Small intestine (tissue), 7 donors: ENCODE results near the gene COL25A1. TPM values are rescaled to one million over a fixed set of nuclear protein-coding genes. Genes with fewer than 3 reads are reported as not detected.

Experiments used
- DNase-seq, 2 donors: peaks; one replicate each; pipeline versions ENCODE4 v3.0.0 to v3.0.0-alpha.2; 2013
- FAIRE-seq: peaks from 2 replicates; lab custom pipeline; 2012; peaks lifted over from hg19 to GRCh38; lab: Jason Lieb, UNC
- H3K27ac ChIP-seq, 3 donors: one replicate each; pipeline ENCODE4 v1.5.1; 2013; ENCODE audit warnings: low read length in 2 of 3, mild to moderate bottlenecking in 2 of 3, control low read depth in 1 of 3, inconsistent platforms in 1 of 3, low read depth in 1 of 3, moderate library complexity in 1 of 3
- H3K27me3 ChIP-seq, 3 donors: one replicate each; pipeline ENCODE4 v1.6.1; 2013; ENCODE audit warnings: low read length in 3 of 3, inconsistent platforms in 1 of 3; ENCODE audit not compliant: control insufficient read depth in 3 of 3, insufficient read depth in 3 of 3
- H3K36me3 ChIP-seq, 3 donors: one replicate each; pipeline ENCODE4 v1.6.1; 2013; ENCODE audit warnings: low read length in 3 of 3, inconsistent platforms in 1 of 3, low read depth in 1 of 3, mild to moderate bottlenecking in 1 of 3, moderate library complexity in 1 of 3; ENCODE audit not compliant: control insufficient read depth in 3 of 3, insufficient read depth in 2 of 3
- H3K4me1 ChIP-seq, 3 donors: one replicate each; pipeline ENCODE4 v1.6.1; 2013; ENCODE audit warnings: low read length in 2 of 3, inconsistent platforms in 1 of 3, low read depth in 1 of 3, mild to moderate bottlenecking in 1 of 3, moderate library complexity in 1 of 3; ENCODE audit not compliant: control insufficient read depth in 3 of 3, insufficient read depth in 2 of 3
- H3K4me3 ChIP-seq, 3 donors: one replicate each; pipeline ENCODE4 v1.5.1; 2013; ENCODE audit warnings: low read length in 3 of 3, control low read depth in 1 of 3, inconsistent platforms in 1 of 3, low read depth in 1 of 3, mild to moderate bottlenecking in 1 of 3, moderate library complexity in 1 of 3
- H3K9me3 ChIP-seq, 2 donors: one replicate each; pipeline ENCODE4 v1.6.1; 2013; ENCODE audit warnings: low read depth in 1 of 2, low read length in 1 of 2; ENCODE audit not compliant: control insufficient read depth in 2 of 2, insufficient read depth in 1 of 2
- WGBS, 3 donors: extraction: QIAGEN DNeasy Blood & Tissue Kit; methylation state at CpG; one replicate each; pipeline ENCODE4 v1.1.7; 2013; 5-methylcytosine and 5-hydroxymethylcytosine counted together
- polyA plus RNA-seq, 4 donors: library from polyadenylated mRNA; stranded (reverse) in 3 of 4; unstranded in 1 of 4; fragments of 200-250 nt in 3 of 4; fragments of 120-200 nt in 1 of 4; gene quantifications; one replicate each; pipeline versions ENCODE4 v1.2.1 to v1.2.3, GENCODE V29; 2013
- donor health status: healthy with polysubstance abuse.
- donor health status: control.
- donor health status: control.
- donor health status: Bipolar disorder and iron deficiency.
- donor health status: healthy.

COL25A1 gene
- polyA plus RNA-seq, 4 donors = 0.24 to 6.2 (median 2.5) TPM

DNA sequence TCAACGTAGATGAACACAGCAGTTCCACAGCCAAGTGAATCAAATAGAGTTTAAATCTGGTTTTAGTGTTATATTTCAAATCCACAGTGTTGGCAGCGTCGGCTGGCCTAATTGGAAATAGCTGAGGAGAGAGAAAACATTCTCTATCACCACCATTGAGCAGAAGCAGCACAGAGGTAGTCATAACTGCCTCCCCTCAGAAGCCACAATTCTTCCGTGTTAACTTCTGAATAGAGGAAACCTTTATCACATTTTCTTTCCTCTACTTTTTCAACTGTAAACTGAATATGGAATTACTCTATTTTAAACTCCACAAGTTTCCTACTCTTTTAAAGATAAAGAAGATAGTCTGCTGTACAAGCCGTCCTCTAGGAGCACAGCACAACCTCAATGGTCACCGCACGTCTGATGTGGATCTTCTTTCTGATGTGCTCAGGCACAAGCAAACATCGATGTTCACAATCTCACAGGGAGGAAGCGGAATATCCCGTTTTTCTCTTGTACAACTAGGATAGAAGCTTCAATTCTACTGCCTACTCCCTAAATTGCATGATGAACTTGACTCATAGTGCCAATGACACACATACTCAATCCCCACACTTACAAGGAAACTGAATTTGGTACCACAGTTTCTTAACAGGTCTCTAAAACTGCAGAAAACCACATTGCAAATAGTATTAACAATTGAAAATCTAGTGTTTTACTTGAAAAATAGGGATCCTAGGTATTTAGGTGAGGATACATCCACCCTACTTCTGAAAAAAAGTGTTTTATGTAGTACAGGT lies 321.8 kb downstream of the COL25A1 start:
- 89 to 94% (median 90%) methylated on average over 10 of the region's 10 CpGs for WGBS, 3 donors
- Histone ChIP-seq H3K36me3 (no peaks in the 10 kb centered on the region), H3K4me3 (no peak overlapping the region), H3K27ac (no peak overlapping the region), H3K9me3 (no peaks in the 10 kb centered on the region), H3K4me1 (peaks cover 0 to 5% (median 0%) of the 10 kb centered on the region in 3 donors), H3K27me3 (no peaks in the 10 kb centered on the region)
- FAIRE-seq = no peak
- no peak for DNase-seq

DNA sequence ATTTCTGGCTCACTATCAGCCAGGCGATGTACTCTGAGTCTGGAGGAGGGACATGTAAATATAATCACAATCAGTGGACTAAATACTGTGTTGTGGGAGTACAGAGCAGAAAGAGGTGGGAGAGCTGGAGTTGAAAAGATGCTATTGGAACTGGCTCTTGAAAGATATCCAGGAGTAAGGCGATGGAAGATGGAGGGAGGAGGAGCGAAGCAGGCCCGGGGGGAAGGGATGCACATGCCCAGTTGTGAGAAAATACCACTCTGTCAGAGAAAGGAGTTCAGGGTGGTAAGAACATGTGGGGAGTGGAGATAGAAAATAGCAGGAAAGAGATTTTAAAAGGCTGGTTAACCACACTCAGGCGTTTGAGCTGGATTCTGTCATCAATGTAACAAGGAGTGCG lies 322.7 kb downstream of the COL25A1 start:
- Histone ChIP-seq H3K27me3 (no peaks in the 10 kb centered on the region), H3K4me3 (no peak overlapping the region), H3K27ac (no peak overlapping the region), H3K36me3 (no peaks in the 10 kb centered on the region), H3K4me1 (peaks cover 0 to 5% (median 0%) of the 10 kb centered on the region in 3 donors), H3K9me3 (no peaks in the 10 kb centered on the region)
- DNase-seq = no peak
- WGBS, 3 donors = 84 to 89% (median 84%) methylated on average over 6 of the region's 6 CpGs
- FAIRE-seq = no peak

DNA sequence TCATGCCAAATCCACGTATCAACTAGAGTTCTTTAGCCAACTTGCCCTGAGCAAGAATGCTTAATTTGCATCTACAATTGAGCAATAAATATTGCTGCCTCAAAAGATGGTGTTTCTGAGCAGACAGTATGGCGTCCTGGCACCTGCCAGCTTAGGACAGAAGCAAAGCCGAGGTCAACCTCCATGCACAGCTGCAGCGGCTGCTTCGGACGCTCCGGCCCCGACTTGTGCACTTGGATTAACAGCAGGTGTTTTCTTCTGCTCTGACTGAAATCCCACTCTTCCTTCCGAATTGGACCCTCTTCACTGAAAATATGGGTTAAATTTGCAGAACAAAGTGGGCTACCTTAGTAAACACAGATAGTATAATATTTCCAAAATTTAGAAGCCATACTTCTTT lies 324.4 kb downstream of the COL25A1 start:
- FAIRE-seq (no peak), DNase-seq (no peak)
- Histone ChIP-seq H3K4me3 (no peak overlapping the region), H3K4me1 (peaks cover 0 to 5% (median 0%) of the 10 kb centered on the region in 3 donors), H3K27me3 (no peaks in the 10 kb centered on the region), H3K9me3 (no peaks in the 10 kb centered on the region), H3K36me3 (no peaks in the 10 kb centered on the region), H3K27ac (no peak overlapping the region)
- WGBS, 3 donors = 90 to 93% (median 90%) methylated on average over 9 of the region's 9 CpGs

DNA sequence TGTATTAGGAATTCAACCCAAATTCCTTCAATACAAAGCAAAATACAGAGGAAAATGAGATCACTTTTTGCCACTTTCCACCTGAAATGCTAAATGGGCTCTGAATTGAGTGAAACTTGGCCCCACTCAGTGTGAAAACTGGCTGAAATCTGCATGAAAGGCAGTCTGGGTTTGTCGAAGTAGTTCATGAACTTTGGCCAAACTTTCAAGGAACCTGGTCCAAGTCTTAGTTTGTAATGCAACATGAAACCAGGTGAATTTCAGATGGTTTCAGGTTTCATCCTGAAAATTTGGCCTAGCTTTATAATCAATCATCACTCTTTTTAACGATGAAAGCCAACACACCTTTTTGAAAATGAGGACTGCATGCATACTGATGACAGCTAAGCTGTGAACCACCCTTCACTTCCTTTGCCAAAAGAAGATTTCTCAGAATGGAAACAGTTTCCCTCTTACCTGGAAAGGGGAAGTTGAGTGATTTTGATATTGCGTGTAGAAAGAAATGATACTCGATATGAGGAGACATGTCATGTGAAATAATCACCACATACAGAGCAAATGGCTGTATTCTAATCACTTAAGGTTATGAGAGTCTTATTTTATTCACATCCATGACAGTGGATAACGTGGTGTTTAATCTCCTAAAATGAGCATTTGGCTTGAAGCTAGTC lies 329.7 kb downstream of the COL25A1 start:
- H3K4me1 ChIP-seq = no peaks in the 10 kb centered on the region
- H3K9me3 ChIP-seq = no peaks in the 10 kb centered on the region
- no peaks in the 10 kb centered on the region for H3K36me3 ChIP-seq
- FAIRE-seq (no peak), DNase-seq (no peak)
- no peak overlapping the region for H3K27ac ChIP-seq
- H3K27me3 ChIP-seq = no peaks in the 10 kb centered on the region
- no peak overlapping the region for H3K4me3 ChIP-seq
- 61 to 72% (median 63%) methylated on average over 5 of the region's 5 CpGs for WGBS, 3 donors

DNA sequence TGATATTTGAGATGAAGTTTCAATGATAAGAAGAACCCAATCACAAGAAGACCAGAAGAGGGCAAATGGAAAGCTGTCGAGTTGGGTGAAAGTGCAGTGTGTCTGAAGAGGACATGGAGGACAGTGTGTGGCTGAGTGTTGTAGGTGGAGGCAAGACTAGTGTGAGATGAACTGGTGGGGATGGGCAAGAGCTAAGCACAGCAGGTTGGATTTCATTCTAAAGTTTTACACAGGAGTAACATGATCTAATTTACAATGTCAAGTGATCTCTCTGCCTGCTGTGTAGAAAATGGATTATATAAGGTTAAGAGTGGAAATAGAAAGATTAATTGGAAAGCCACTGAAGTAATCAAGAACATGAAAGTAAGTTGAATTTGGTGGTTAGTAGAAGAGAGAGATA lies 331.0 kb downstream of the COL25A1 start:
- Histone ChIP-seq H3K4me3 (no peak overlapping the region), H3K9me3 (no peaks in the 10 kb centered on the region), H3K27ac (no peak overlapping the region), H3K27me3 (no peaks in the 10 kb centered on the region), H3K4me1 (no peaks in the 10 kb centered on the region), H3K36me3 (no peaks in the 10 kb centered on the region)
- WGBS, 3 donors = 0% methylated on average over 1 of the region's 1 CpG
- DNase-seq (no peak), FAIRE-seq (no peak)

DNA sequence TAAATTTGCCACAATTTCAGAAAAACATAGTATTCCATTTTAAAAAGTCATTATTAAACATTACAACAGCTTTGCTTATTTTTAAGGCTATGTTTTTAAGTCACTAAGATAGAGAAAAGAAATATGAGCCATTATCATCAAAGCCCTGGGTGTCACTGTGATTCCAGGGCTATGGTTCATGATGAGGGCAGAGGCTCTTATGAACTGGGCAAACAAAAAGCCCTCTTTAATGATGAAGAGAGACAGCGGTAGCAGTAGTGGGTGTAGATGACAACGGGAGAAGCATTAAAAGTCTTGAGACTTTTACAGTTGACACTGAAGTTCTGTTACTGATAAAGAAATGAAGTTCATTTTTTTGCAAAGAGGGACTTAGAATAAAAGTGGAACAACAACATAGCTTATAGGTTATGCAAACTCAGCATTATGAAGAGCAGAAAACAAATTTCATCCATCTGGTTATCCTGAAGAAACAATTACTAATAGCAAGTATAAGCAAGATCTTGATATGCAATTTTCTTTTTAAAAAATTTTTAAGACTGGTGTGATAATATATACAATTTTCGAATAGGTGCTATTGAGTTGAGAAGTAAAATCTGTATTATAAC lies 336.9 kb downstream of the COL25A1 start:
- no peak for FAIRE-seq
- Histone ChIP-seq H3K9me3 (no peaks in the 10 kb centered on the region), H3K27ac (no peak overlapping the region)

DNA sequence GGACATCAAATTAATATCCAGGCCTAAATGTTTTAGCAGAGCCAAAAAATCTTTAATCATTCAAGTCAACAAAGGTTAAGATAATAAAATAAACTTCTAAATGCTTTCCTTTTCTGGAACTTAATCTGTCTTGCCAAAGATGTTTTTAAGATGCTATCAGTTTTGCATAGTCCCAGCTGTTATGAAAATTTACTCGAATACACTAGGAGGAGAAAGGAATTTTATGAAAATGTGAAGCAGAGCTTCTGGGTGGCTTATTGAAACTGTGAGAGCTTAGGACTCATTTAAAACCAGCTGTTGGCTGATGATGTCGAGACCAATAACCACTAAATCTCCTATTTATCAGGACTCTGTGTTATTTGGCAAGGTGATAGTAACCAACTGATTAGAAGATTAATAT lies 337.4 kb downstream of the COL25A1 start:
- 17 to 30% (median 22%) methylated on average over 2 of the region's 2 CpGs for WGBS, 3 donors
- no peak overlapping the region for H3K4me3 ChIP-seq
- no peaks in the 10 kb centered on the region for H3K36me3 ChIP-seq
- H3K9me3 ChIP-seq = no peaks in the 10 kb centered on the region
- no peak for FAIRE-seq
- DNase-seq = no peak
- no peaks in the 10 kb centered on the region for H3K4me1 ChIP-seq
- no peaks in the 10 kb centered on the region for H3K27me3 ChIP-seq
- H3K27ac ChIP-seq = no peak overlapping the region

More for the DNA sequence above, 336.9 kb downstream of the COL25A1 start:
- Histone ChIP-seq H3K4me1 (no peaks in the 10 kb centered on the region), H3K36me3 (no peaks in the 10 kb centered on the region), H3K27me3 (no peaks in the 10 kb centered on the region), H3K4me3 (no peak overlapping the region)
- DNase-seq = no peak
- 40 to 54% (median 46%) methylated on average over 3 of the region's 3 CpGs for WGBS, 3 donors

DNA sequence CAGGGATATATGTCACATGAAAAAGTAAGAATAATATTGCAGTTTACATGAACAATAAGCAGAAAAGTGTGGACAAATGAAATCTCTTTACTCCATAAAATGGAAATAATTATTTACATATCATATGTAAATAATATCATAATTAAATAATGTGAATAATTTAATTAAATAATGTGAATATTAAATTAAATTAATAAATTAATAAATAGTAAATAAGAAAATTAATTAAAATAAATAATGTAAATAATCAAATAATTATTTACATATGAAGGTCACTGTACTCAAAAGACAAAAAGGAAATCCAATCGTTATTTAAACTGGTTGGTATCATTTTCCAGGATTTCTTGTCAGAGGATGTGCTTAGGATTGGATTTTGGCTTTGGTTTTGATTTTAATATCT lies 338.5 kb downstream of the COL25A1 start:
- no peaks in the 10 kb centered on the region for H3K9me3 ChIP-seq
- WGBS, 3 donors = 78 to 85% (median 81%) methylated on average over 1 of the region's 1 CpG
- DNase-seq = no peak
- FAIRE-seq = peak; percentile 95
- no peaks in the 10 kb centered on the region for H3K36me3 ChIP-seq
- H3K27me3 ChIP-seq = no peaks in the 10 kb centered on the region
- H3K4me1 ChIP-seq = no peaks in the 10 kb centered on the region
- H3K4me3 ChIP-seq = no peak overlapping the region
- no peak overlapping the region for H3K27ac ChIP-seq
